Ovary (tissue), 9 donors: ENCODE data around the gene KIF19. TPM values are rescaled to one million over a fixed set of nuclear protein-coding genes. Genes with fewer than 3 reads are reported as not detected.
A peak's percentile ranks its signal among the peaks of the same experiment; 100 is the strongest.

ENCODE experiments used
- DNase-seq, 5 donors: peaks; one replicate each; pipeline ENCODE4 v3.0.0-alpha.2; 2019 to 2020
- H3K27ac ChIP-seq, 2 donors: fragments of 200-600 bp; one replicate each; pipeline versions ENCODE4 v1.5.1 to v1.8.0; 2019 to 2022
- H3K27me3 ChIP-seq: fragments of 200-600 bp; one replicate; pipeline ENCODE4 v1.8.0; 2022
- H3K36me3 ChIP-seq: fragments of 200-600 bp; sonication (generic); one replicate; pipeline ENCODE4 v1.5.1; 2019
- H3K4me1 ChIP-seq: one replicate; pipeline ENCODE4 v1.8.1; 2013; ENCODE audit warnings: mild to moderate bottlenecking, moderate library complexity; ENCODE audit not compliant: insufficient read depth
- H3K4me3 ChIP-seq: fragments of 200-600 bp; sonication (generic); one replicate; pipeline ENCODE4 v1.5.1; 2017
- H3K9me3 ChIP-seq, 2 donors: fragments of 200-600 bp in 1 of 2; sonication (generic) in 1 of 2; one replicate each; pipeline versions ENCODE4 v1.5.1 to v1.8.1; 2013 to 2019; ENCODE audit warnings: mild to moderate bottlenecking in 1 of 2, moderate library complexity in 1 of 2
- EP300 ChIP-seq: sonication (generic); formaldehyde crosslinking; IDR thresholded peaks from one replicate; pipeline ENCODE4 v1.6.1; 2017; ENCODE audit warnings: antibody characterized with exemption
- POLR2A ChIP-seq: fragments of 450-650 bp; IDR thresholded peaks from one replicate; pipeline ENCODE4 v1.6.1; 2017; ENCODE audit warnings: antibody characterized with exemption, mild to moderate bottlenecking, moderate library complexity
- WGBS, 3 donors: extraction: QIAGEN DNeasy Blood & Tissue Kit in 1 of 3; methylation state at CpG; one replicate each; pipeline versions ENCODE4 v1.1.5 to v1.1.7; 2013 to 2017; 5-methylcytosine and 5-hydroxymethylcytosine counted together
- intact Hi-C, 4 donors: fragments of 100-400 bp; cut with DNase I; formaldehyde crosslinking; loops; one replicate each; pipeline versions ENCODE4 v1.11.0 to v1.15.1; 2022 to 2023
- polyA plus RNA-seq, 2 donors: library from polyadenylated mRNA; stranded (reverse); fragments of 200-250 nt in 1 of 2; fragments of 350-450 nt in 1 of 2; fragmentation: Illumina TruSeq in 1 of 2; extraction: RNeasy Lipid Tissue Mini Kit (QIAGEN cat#74804) in 1 of 2; gene quantifications; one replicate each; pipeline ENCODE4 v1.2.3, GENCODE V29; 2013 to 2014
- total RNA-seq, 7 donors: library from RNA; depleted of rRNA in 2 of 7; stranded (reverse); fragments of >200 nt in 2 of 7; fragmentation: NEBNext Ultra II Directional in 3 of 7; extraction: Animal tissue kit (Norgen Biotek cat#: 25700) in 3 of 7; gene quantifications; one replicate each; pipeline versions ENCODE4 v1.1.0 to v1.2.4, GENCODE V29; 2016 to 2023
- TF ChIP-seq, protein P1 (sequence below), 3 donors: fragments of 450-650 bp in 2 of 3; fragments of 200-600 bp in 1 of 3; IDR thresholded peaks; one replicate each; pipeline versions ENCODE4 v1.5.1 to v1.8.0; 2016 to 2022; ENCODE audit warnings: antibody characterized with exemption in 3 of 3, mild to moderate bottlenecking in 1 of 3
- donor health status: DM: no; HTN: no; CAD: no; lungs with moderate emphysema.
- donor health status: DM: no; HTN: no; CAD: no.
- donor health status: Bipolar disorder and iron deficiency.
- donor health status: DM: yes; HTN: yes; CAD: no.
- donor health status: DM: no; HTN: no; CAD: no.
- donor health status: DM: yes; HTN: yes; CAD: no.

KIF19 gene
- total and polyA plus RNA-seq, 9 donors, result 0.33 to 15.0 (median 1.2) TPM; not detected in 2

DNA sequence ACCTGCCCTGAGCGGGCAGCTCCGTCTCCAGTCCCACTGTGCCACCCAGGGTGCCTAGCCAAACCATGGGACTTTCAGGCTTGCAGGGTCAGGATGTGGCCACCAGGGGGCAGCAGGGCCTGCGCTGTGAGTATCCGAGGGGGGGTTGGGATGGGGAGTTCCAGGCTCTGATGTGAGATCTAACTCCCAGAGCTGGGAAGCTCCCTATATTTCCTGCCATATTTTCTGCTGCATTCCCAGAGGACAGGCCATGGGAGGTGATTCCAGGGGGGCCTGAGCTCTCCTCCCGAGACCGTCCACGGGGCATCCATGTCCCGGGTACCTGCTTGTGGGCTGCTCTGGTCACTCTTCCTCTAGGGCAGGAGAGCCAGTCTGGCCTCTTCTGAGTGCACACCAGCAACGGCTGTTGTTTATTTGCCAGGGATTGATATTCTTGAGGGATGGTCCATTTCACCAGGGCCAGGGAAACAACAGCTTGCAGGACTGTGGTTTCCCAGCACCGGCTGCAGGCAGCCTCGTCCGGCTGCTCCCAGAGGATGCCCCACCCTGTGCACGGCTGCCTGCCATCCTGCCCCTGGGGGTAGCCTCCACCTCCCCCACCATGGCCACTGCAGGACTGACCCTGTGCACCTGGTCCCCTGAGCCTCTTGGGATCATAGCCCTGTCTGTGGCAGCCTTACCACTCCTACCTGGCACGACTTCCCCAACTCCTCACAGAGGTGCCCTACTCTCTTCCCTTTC lies 42.5 kb downstream of the KIF19 start:
- TF ChIP-seq, protein P1, sequence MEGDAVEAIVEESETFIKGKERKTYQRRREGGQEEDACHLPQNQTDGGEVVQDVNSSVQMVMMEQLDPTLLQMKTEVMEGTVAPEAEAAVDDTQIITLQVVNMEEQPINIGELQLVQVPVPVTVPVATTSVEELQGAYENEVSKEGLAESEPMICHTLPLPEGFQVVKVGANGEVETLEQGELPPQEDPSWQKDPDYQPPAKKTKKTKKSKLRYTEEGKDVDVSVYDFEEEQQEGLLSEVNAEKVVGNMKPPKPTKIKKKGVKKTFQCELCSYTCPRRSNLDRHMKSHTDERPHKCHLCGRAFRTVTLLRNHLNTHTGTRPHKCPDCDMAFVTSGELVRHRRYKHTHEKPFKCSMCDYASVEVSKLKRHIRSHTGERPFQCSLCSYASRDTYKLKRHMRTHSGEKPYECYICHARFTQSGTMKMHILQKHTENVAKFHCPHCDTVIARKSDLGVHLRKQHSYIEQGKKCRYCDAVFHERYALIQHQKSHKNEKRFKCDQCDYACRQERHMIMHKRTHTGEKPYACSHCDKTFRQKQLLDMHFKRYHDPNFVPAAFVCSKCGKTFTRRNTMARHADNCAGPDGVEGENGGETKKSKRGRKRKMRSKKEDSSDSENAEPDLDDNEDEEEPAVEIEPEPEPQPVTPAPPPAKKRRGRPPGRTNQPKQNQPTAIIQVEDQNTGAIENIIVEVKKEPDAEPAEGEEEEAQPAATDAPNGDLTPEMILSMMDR (IDR thresholded peaks at IDR 0.05), result peak; percentile 58 to 73 (median 63)
- TF ChIP-seq EP300 (no peak), POLR2A (no peak)
- H3K36me3 ChIP-seq, result no peaks in the 10 kb centered on the region
- H3K27me3 ChIP-seq, result no peaks in the 10 kb centered on the region
- DNase-seq, result peak; percentile 32 to 75 (median 70)
- H3K27ac ChIP-seq, result no peak overlapping the region
- intact Hi-C loops, result no loop called here
- 10 to 28% (median 10%) methylated on average over 11 to 14 of the region's 14 CpGs for WGBS, 3 donors
- no peaks in the 10 kb centered on the region for H3K4me1 ChIP-seq
- H3K4me3 ChIP-seq, result no peak overlapping the region
- H3K9me3 ChIP-seq, result no peaks in the 10 kb centered on the region

DNA sequence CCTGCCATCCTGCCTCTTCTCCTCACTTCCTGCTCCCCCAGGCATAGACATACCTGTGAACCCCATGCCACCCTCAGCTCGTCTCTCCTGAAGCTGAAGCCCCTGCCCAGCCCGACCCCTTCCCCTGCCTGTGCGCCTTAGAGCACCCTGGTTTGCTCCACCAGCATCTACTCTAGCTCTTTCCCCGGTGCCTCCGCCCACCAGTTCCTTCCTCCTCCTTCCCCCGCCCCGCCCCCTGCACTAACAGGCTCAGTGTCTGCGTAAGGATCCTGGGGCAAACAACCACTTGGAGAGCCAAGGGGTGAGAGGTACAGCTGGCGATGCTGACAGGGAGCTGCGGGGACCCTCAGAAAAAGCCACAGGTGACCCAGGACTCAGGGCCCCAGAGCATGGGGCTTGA lies 43.2 kb downstream of the KIF19 start:
- H3K36me3 ChIP-seq, result no peaks in the 10 kb centered on the region
- no peak overlapping the region for H3K4me3 ChIP-seq
- no peak overlapping the region for H3K27ac ChIP-seq
- DNase-seq, result no peak
- TF ChIP-seq POLR2A, result no peak
- no peak for TF ChIP-seq EP300
- TF ChIP-seq, protein P1 (IDR thresholded peaks at IDR 0.05), result no peak
- no peaks in the 10 kb centered on the region for H3K9me3 ChIP-seq
- no peaks in the 10 kb centered on the region for H3K4me1 ChIP-seq
- WGBS, 3 donors, result 52 to 58% (median 57%) methylated on average over 10 of the region's 10 CpGs
- no peaks in the 10 kb centered on the region for H3K27me3 ChIP-seq
- intact Hi-C loops, result no loop called here

DNA sequence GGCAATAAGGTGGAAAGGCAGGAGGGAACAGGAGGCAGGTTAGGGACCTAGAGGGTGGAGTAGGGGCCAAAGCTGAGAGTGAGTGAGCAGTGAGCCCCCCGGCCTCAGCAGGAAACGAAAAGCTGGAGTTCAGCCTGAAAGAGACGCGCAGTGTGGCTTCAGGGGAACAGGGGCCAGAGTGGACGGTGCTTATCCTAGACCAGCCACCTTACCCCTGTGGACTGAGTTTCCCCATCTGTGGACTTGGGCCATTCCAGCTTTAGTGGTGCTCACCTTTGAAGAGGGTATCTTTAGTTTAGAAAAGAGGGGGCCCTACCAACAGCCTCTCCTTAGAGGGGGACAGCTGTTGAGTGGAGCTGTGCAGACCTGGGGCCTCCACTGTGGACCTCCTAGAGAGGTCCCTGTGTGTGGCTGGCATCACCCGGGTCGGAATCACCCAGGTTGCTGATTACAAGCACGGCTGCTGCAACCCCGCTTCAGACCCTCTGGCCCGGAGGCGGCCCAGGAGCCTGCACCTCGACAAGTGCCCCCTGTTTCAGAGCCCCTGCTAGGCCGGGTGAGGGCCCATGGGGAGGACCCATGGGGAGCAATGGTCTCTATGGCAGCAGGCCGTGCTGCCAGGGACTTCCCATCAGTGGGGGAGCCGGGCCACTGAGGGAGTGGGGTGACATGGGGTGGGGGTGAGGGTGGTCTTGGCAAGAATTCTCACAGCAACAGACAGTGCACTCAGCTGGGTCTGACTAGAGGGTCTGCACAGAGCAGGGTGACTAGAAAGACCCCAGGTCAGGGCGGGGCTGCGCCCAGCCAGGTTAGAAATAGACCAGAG lies 43.9 kb downstream of the KIF19 start:
- H3K27me3 ChIP-seq, result no peaks in the 10 kb centered on the region
- no peak overlapping the region for H3K4me3 ChIP-seq
- H3K4me1 ChIP-seq, result no peaks in the 10 kb centered on the region
- H3K36me3 ChIP-seq, result no peaks in the 10 kb centered on the region
- H3K9me3 ChIP-seq, result no peaks in the 10 kb centered on the region
- DNase-seq, result no peak
- TF ChIP-seq POLR2A, result no peak
- TF ChIP-seq, protein P1 (IDR thresholded peaks at IDR 0.05), result no peak
- no peak for TF ChIP-seq EP300
- no peak overlapping the region for H3K27ac ChIP-seq
- 89 to 93% (median 91%) methylated on average over 17 of the region's 17 CpGs for WGBS, 3 donors
- intact Hi-C loops, result no loop called here

- H3K4me1 ChIP-seq, result no peaks in the 10 kb centered on the region
- 87 to 96% (median 95%) methylated on average over 26 of the region's 26 CpGs for WGBS, 3 donors
- DNase-seq, result no peak
- no peak overlapping the region for H3K4me3 ChIP-seq
- intact Hi-C loops, result no loop called here
- no peaks in the 10 kb centered on the region for H3K9me3 ChIP-seq
- H3K36me3 ChIP-seq, result no peaks in the 10 kb centered on the region
- H3K27ac ChIP-seq, result no peak overlapping the region
- no peaks in the 10 kb centered on the region for H3K27me3 ChIP-seq
- TF ChIP-seq, protein P1 (IDR thresholded peaks at IDR 0.05), result no peak
- TF ChIP-seq EP300 (no peak), POLR2A (no peak)
Observed at GRCh38 chr17:74371653-74372147, 45.7 kb downstream of the KIF19 start.
